Measurements from ENCODE around the gene CFAP61. TPM values are rescaled to one million over a fixed set of nuclear protein-coding genes. Genes with fewer than 3 reads are reported as not detected.

CFAP61 gene
- total RNA-seq, 2 donors from 2014 or later = 0.27 TPM; not detected in 1

DNA sequence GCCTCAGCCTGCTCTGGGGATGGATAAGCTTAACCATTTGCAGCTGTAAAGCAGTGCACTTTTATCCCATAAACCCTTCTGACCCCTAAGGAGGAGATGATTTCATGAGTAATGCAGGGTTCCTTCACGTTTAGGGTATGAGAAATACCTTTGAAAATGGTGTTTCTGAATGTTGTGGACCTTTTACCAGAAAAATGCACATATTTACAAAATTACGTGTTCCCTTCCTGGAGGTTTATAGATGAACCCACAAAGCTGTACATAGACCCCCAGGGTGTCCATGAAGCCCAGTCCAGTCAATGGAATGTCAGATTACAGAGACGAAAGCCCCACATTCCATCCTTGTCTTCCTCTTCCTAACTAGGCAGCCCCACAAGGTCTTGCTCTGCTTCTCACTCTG, 237.0 kb downstream of the CFAP61 start:
- Histone ChIP-seq H3K27me3 (replicated peaks; ENCODE audit: insufficient read depth) (no peaks in the 10 kb centered on the region), H3K36me3 (no peaks in the 10 kb centered on the region), H3K27ac (no peak overlapping the region), H3K4me3 (no peak overlapping the region), H3K4me1 (ENCODE audit: control insufficient read depth in 1 of 2, low read depth in 2 of 2) (no peaks in the 10 kb centered on the region), H3K9me3 (no peaks in the 10 kb centered on the region)
- TF ChIP-seq, protein P1, sequence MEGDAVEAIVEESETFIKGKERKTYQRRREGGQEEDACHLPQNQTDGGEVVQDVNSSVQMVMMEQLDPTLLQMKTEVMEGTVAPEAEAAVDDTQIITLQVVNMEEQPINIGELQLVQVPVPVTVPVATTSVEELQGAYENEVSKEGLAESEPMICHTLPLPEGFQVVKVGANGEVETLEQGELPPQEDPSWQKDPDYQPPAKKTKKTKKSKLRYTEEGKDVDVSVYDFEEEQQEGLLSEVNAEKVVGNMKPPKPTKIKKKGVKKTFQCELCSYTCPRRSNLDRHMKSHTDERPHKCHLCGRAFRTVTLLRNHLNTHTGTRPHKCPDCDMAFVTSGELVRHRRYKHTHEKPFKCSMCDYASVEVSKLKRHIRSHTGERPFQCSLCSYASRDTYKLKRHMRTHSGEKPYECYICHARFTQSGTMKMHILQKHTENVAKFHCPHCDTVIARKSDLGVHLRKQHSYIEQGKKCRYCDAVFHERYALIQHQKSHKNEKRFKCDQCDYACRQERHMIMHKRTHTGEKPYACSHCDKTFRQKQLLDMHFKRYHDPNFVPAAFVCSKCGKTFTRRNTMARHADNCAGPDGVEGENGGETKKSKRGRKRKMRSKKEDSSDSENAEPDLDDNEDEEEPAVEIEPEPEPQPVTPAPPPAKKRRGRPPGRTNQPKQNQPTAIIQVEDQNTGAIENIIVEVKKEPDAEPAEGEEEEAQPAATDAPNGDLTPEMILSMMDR (IDR thresholded peaks at IDR 0.05) = no peak
- DNase-seq (ENCODE audit: low spot score) (no peak), ATAC-seq (ENCODE audit: insufficient number of reproducible peaks, low FRiP score, low read depth) (no peak)

DNA sequence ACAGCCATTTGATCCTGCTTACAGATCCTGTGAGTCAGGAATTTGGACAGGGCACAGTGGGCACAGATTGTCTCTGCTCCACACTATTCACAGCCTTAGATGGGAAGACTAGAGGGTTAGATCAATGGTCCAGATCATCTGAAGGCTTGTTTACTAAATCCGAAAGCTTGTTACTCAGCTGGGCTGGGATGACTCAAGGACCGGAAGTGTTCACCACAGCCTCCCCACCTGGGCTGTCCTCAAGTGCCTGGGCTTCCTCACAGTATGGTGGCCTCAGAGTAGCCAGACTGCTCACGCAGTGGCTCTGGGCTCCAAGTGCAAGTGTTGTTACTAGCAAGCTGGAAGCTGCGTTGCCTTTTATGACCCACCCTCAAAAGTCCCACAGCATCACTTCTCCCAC, 240.1 kb downstream of the CFAP61 start:
- Histone ChIP-seq H3K4me1 (ENCODE audit: control insufficient read depth in 1 of 2, low read depth in 2 of 2) (no peaks in the 10 kb centered on the region), H3K27ac (no peak overlapping the region), H3K27me3 (replicated peaks; ENCODE audit: insufficient read depth) (no peaks in the 10 kb centered on the region), H3K36me3 (no peaks in the 10 kb centered on the region), H3K4me3 (no peak overlapping the region), H3K9me3 (no peaks in the 10 kb centered on the region)
- TF ChIP-seq, protein P1 (IDR thresholded peaks at IDR 0.05) = no peak
- DNase-seq (ENCODE audit: low spot score) (no peak), ATAC-seq (ENCODE audit: insufficient number of reproducible peaks, low FRiP score, low read depth) (no peak)

DNA sequence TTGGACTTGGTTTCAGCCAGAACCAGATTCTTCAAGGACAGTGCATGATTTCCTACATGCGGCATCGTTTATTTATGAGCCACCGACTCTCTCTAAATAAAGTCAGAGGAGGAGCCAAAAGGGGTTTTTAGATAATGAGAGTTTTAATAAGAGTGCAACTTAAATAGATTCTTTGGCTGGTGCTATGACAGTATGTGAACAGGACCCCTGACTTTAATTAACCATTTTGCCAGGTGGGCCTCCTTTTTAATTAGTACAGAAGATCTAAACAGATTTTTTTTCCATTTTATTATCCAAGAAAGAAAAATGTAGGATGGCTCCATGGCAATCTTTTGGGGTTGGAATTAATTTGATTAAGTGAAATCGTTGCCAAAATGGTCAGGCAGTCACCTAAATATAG, 240.8 kb downstream of the CFAP61 start:
- no peaks in the 10 kb centered on the region for H3K9me3 ChIP-seq
- H3K27ac ChIP-seq = no peak overlapping the region
- no peak for DNase-seq (ENCODE audit: low spot score)
- no peak for ATAC-seq (ENCODE audit: insufficient number of reproducible peaks, low FRiP score, low read depth)
- H3K4me1 ChIP-seq (ENCODE audit: control insufficient read depth in 1 of 2, low read depth in 2 of 2) = no peaks in the 10 kb centered on the region
- no peaks in the 10 kb centered on the region for H3K36me3 ChIP-seq
- H3K27me3 ChIP-seq (replicated peaks; ENCODE audit: insufficient read depth) = no peaks in the 10 kb centered on the region
- no peak overlapping the region for H3K4me3 ChIP-seq
- TF ChIP-seq, protein P1 (IDR thresholded peaks at IDR 0.05) = no peak

DNA sequence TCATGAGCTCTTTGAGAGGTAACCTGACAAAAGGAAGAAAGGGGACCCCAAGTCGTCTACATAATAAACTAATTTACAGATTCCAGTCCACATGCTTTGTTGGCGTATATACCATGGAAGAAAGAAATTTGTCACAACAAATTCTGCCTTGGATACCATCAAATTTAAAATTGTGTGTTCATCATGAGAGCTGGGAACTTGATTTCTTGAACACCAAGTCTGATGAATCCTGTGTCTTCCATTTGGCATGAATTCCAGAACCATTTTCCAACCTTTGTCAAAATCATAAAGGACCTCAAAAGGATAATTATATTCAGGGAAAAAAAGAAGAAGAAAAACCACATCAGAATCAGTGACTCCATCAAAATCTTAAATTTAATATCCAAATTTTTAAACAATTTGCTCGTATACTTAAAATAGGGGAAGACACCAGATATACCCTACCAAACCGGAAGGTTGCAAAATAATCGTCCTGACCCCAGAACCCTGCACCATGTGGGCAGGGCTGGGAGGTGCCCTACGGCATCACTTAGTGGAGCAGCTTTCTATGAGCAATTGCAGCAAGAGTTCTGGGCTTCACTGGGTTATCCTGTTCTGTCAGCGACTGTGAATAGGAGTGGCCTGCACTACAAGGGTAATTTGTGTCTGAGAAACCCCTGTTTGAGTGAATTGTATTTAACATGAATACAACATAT, 241.5 kb downstream of the CFAP61 start:
- TF ChIP-seq, protein P1 (IDR thresholded peaks at IDR 0.05) = no peak
- ATAC-seq (ENCODE audit: insufficient number of reproducible peaks, low FRiP score, low read depth) (no peak), DNase-seq (ENCODE audit: low spot score) (no peak)
- no peaks in the 10 kb centered on the region for H3K9me3 ChIP-seq
- no peak overlapping the region for H3K4me3 ChIP-seq
- no peak overlapping the region for H3K27ac ChIP-seq
- no peaks in the 10 kb centered on the region for H3K36me3 ChIP-seq
- H3K27me3 ChIP-seq (replicated peaks; ENCODE audit: insufficient read depth) = no peaks in the 10 kb centered on the region
- H3K4me1 ChIP-seq (ENCODE audit: control insufficient read depth in 1 of 2, low read depth in 2 of 2) = no peaks in the 10 kb centered on the region

DNA sequence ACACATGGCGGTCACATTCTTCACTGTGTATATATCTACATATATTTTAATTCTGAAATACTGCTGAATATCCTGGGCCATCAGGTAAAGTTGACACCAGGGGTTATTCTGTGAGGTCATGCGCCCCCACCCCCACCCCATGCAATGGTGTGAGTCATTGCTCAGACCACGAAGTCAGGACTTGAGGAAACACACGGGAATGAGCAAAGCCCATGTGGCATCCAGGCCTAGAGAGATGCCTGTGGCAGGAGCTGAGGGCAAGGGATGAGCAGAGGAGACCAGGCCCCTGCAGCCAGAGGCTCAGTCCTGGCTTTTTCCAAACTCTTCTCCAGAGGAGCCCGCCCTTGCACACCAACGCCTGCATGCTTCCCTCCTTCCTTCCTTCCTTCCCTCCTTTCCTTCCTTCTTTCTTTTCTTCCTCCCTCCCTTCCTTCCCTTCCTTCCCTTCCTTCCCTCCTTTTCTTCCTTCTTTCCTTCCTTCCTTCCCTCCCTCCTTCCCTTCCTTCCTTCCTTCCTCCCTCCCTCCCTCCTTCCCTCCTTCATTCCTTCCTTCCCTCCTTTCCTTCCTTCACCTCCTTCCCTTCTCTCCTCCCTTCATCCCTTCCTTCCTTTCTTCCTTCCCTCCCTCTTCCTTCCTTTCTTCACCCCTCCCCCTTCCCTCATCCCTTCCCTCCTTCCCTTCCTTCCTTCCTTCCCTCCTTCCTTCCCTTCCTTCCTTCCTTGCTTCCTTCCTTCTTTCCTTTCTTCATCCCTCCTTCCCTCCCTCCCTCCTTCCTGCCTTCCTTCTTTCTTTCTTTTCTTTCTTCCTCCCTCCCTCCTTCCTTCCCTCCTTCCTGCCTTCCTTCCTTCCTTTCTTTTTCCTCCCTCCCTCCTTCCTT, 243.5 kb downstream of the CFAP61 start:
- H3K27me3 ChIP-seq (replicated peaks; ENCODE audit: insufficient read depth) = no peaks in the 10 kb centered on the region
- no peak overlapping the region for H3K27ac ChIP-seq
- no peak for ATAC-seq (ENCODE audit: insufficient number of reproducible peaks, low FRiP score, low read depth)

More for the DNA sequence above, 243.5 kb downstream of the CFAP61 start:
- TF ChIP-seq, protein P1 (IDR thresholded peaks at IDR 0.05) = no peak
- DNase-seq (ENCODE audit: low spot score) = no peak
- Histone ChIP-seq H3K4me3 (no peak overlapping the region), H3K4me1 (ENCODE audit: control insufficient read depth in 1 of 2, low read depth in 2 of 2) (no peaks in the 10 kb centered on the region), H3K36me3 (no peaks in the 10 kb centered on the region), H3K9me3 (no peaks in the 10 kb centered on the region)
